Bone marrow (tissue), 2 donors: ENCODE data around the gene MUSTN1.

ENCODE experiments used
- DNase-seq, 2 donors: peaks; one replicate each; lab custom pipeline; 2025; lab: John Stamatoyannopoulos, UW

Gene MUSTN1

DNA sequence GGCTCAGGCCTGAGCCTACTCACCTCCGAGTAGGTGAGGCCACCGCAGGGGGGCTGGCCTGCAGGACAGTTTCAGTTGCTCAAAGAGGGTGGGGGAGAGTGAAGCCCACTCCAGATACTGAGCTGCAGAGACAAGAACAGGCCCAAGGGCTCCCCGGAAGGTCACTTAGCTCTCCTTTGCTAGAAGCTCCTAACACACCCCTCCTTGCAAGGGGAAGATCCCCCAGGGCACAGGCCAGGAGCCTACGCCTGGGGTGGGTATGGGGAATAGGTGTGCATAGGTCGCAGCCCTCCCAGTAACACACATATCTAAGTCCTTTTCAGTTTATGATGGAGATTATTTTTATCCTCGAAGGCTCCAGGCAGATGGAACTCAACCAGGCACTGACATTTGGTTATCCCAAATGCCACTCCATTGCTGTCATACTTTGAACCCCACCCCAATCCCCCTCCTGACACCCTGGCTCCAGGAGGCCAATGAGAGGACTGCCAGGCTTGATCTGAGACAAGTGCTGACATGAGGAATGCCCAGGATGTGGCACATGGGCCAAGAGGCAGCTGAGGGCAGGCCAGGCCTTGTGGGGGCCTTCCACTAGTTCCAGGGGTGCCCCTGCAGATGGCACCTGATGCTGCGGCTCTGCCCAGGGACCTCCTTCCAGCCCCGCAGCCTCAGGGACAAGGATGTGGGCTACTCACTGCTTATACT is 1.1 kb upstream of the MUSTN1 start:
- no peak for DNase-seq

DNA sequence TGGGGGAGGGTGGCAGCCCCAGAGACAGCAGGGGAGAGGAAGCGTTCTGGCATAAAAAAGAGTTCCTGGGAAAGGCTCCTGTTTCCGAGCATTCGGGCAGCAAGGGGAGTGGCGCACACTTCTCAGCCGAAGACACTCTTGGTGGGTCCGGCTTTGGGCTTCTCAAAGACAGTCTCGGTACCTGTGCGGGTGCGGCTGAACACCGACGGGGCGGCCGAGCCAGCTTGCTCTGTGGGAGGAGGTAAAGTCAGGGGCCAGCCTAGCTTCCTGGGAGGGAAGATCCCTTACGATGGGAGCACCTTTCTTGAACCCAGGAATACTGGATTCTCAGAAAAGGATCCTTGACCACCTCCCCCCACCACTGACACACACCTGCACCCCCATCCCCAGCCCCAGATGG is 1.6 kb downstream of the MUSTN1 start:
- no peak for DNase-seq

- DNase-seq, result no peak
Observed at GRCh38 chr3:52831500-52832301, 3.1 kb downstream of the MUSTN1 start.

DNA sequence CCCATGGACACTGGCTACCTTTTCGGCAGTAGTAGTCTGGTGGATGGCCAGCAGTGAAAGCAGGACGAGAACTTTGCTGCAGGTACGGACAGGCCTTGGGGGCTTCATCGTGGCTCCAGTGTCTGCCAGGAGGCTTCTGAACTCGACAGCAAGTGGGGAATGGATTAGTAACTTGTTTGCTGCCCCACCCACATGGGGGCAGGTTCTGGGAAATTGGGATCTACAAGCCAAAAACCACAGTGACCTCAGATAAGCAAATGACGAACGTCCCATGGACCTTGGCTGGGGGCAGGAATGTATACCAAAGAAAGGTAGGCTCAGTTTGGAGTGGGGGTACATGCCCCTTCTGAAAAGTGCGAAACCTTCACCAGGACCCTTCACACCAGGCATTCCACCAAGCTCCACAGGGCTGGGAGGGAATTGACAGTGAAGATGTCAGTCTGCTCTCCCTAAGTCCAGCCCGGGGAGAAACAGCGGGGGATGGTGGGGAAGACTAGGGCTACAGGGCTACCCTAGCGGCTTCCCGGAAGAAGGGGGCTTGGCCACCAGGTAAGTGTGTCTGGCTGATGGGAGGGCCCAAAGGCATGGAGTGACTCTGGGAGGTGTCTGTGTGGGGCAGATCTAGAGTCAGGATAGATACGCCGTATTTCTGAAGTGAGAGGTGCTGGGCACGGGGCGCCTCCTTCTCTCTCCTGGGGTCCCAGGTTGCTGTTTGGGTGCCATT is 4.1 kb downstream of the MUSTN1 start, which contains the start of gene ITIH4:
Gene ITIH4, minus strand, starts transcription at position 138 of the 724 bp plus-strand sequence. Its CDS starts 30 bp downstream, at position 108.
- DNase-seq, result no peak

GRCh38 chr3:52829906-52830463 is 4.8 kb downstream of the MUSTN1 start:
- no peak for DNase-seq

- no peak for DNase-seq
Observed at GRCh38 chr3:52829482-52829881, 5.3 kb downstream of the MUSTN1 start.

DNA sequence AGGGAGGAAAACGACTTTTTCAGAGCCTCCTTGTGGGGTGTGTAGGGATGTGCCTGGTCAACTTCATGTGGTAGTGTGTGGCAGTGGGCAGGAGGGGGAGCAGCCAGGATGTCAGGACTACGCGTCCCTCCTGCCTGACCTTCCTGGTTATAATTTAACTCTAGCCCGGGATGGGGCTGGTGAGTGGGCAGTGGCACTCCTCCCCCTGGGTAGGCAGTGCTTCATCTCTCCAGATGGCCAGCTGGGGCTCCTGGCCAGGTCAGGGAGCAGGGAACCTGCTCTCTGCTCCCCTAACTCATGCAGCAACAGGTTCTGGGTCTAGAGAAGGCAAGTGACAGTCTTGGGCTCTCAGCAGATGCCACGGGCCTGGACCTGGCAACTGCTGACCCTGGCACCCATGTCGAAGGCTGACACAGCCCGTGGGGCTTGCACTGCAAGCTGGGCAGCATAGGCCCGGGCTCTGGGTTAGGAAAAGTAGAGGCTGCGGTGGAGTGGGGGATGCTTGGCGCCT is 6.9 kb downstream of the MUSTN1 start:
- no peak for DNase-seq

DNA sequence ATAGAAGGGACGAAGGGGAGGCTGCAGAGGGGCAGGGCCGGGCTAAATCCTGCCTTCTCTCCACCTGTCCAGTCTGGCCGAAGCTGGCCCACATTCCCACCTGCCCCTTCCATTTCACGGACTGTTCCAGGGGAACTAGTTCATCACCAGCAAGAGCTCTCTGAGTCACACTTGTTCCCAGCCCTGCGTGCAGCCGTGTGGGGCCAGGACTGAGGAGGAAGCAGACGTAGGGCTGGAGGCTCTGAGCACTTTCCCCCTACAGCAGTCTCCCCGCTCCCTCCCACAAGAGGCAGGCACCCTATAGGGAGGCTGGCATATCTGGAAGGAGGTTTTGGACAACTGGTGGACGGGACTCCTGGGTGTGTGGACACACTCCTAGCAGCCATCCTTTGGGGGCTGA is 7.4 kb downstream of the MUSTN1 start:
- no peak for DNase-seq

- no peak for DNase-seq
Observed at GRCh38 chr3:52824037-52824436, 10.8 kb downstream of the MUSTN1 start.

- DNase-seq, result no peak
Observed at GRCh38 chr3:52822363-52822762, 12.5 kb downstream of the MUSTN1 start.

DNA sequence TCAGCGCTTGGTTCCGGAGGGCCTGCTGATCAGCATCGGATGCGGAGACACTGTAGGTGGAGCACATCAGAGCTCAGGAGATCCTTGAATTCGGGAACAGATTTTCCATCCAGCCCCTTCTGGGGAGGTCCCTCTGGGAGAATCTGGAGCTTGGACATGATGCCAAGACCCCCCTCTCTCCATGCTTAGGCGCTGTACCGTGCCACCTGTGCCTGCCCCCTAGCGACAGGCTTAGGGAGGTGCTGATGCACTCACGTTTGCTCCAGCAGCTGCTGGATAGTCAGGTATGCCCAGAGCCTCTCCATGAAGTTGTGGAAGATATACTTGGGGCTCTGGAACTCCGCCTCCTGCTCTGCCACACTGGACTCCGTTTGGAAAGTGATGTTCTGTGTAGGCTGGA is 14.1 kb downstream of the MUSTN1 start:
- DNase-seq, result no peak

DNA sequence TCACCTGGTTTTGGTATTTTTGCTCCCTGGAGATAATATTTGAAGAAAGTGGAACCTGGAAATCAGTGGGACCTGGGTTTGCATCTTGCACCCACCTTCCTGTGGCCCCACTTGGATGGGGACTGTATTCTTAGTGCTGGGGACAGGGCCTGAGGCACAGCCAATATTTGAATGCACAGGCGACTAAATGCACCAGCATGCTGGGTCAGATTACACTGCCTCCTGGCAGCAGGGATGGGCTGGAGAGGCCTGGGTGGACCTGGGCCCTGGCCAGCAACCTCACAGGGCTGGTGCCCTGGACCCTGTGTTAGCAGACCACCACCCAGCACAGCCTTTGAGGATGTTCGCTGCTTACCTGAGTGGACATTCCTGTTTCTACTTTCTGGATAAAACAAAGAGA is 14.9 kb downstream of the MUSTN1 start:
- no peak for DNase-seq

- no peak for DNase-seq
Observed at GRCh38 chr3:52817860-52818259, 17.0 kb downstream of the MUSTN1 start.

- DNase-seq, result no peak
Observed at GRCh38 chr3:52817221-52817620, 17.6 kb downstream of the MUSTN1 start.

DNA sequence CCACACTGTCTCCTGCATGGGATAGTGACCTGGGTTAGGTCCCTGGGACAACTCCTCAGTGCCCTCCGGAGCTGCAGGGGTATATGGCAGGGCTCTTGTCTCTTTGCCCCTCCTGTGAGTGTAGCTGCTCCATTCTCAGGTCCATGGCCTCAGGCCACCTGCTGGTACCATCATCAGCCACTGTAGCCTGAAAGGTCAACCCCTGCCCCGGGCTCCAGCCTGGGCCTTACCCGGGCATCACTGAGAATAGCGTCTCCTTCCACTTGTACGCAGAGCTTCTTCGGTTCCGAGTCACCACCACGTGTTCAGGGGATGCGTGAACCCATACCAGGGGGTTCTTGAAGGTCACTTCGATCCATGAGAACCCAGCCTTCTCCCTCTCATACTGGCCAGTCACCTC is 18.2 kb downstream of the MUSTN1 start:
- no peak for DNase-seq

GRCh38 chr3:52816199-52816598 is 18.6 kb downstream of the MUSTN1 start:
- no peak for DNase-seq

DNA sequence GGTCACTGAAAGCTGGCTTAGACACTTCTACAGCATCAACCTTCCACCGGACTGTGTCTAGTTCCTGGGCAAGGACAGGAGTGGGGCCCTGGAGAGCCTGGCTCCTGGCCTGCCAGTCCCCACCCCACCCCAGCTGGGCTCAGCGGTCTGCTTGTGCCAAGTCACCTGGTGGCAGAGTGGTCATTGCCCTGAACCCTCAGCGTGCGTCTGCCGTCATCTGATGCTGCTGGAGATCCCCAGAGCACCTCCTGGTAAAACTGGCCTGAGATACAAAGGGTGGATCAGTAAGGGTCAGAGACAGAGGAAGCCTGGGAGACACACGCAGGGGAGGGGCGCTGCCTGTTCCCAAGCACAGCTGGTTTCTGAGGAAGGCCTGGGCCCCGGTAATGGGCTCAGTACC is 21.0 kb downstream of the MUSTN1 start:
- no peak for DNase-seq

GRCh38 chr3:52811452-52812011 is 23.3 kb downstream of the MUSTN1 start:
- no peak for DNase-seq

GRCh38 chr3:52810923-52811322 is 23.9 kb downstream of the MUSTN1 start:
- DNase-seq, result no peak

DNA sequence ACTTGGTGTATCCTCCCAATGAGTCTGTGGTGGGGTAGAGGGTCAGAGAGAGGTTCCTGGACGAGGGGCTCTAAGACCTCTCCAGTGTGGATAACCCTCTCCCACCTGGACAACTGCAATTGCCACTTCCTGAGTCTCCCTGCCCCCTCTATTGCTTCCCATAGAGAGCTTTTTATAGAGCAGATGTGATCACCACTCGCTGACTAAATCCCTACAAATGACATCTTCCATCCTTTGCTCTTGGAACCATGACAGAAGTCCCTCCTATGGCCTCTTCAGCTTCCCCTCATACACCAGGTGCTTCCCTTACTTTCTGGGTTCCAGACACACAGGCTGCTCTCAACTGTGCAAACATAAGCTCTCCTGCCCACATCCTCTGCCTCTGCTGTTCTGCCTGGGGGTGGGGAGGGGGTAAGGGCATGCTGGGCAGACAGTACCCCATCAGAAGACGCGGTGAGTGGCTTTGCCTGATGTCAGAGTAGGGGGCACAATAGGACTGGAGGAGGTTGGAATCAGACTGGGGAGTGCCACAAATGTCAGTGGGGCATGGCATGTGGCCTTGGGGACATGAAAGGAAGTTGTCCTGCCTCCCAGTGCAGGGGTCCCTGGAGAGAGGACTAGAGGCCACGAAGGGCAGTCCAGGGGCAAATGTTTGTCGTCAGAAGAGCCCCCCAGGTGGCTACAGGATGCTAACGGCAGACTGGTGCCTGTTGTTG is 25.0 kb downstream of the MUSTN1 start:
- DNase-seq, result peak in 1 of 2 donors; percentile 67

GRCh38 chr3:52809149-52809548 is 25.7 kb downstream of the MUSTN1 start:
- DNase-seq, result no peak
